OCI-LY7 (cell line): ENCODE data around the gene ARIH1.

Experiments used
- CTCF ChIP-seq: fragments of 200-600 bp; sonication (generic); conservative IDR thresholded peaks from 2 replicates; pipeline ENCODE4 v1.5.1; 2014; ENCODE audit warnings: mild to moderate bottlenecking, antibody characterized with exemption, low read length, moderate library complexity, mixed read lengths
- EZH2phosphoT487 ChIP-seq: fragments of 200-600 bp; sonication (generic); IDR thresholded peaks from 2 replicates; pipeline ENCODE4 v1.6.1; 2018; ENCODE audit warnings: low read depth, borderline replicate concordance, mild to moderate bottlenecking, mixed run types, antibody characterized with exemption, low read length, moderate library complexity, mixed read lengths

GRCh38 chr15:72585025-72585424, 110.9 kb downstream of the ARIH1 start:
- TF ChIP-seq CTCF (no peak), EZH2phosphoT487 (no peak)
